ENCODE data around the gene MB21D2.

The MB21D2 gene

DNA sequence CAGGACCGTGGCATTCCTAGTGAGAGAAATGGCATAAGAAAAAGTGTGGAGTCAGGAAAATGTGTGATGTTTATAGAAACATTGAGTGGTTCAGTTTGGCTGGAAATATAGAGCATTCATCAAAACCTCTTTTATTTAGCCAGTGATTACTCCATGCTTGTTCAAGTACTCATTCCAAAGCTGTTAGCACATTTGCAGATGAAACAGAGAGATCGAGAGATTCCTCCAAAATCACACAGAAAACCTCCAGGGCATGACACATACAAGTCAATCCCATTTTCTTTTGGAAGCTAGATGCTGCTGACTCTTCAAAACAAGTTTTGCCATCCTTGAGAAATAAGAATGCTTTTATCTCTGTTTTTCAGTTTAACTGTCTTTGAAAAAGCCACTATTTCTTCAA lies 11.5 kb upstream of the MB21D2 start:
- no peak overlapping the region for H3K23ac ChIP-seq (ENCODE audit: low read length)
- no peaks in the 10 kb centered on the region for H3K79me2 ChIP-seq (ENCODE audit: control insufficient read depth, insufficient read depth, low read length, poor library complexity)
- H2BK12ac ChIP-seq (ENCODE audit: low read length), result no peak overlapping the region
- no peaks in the 10 kb centered on the region for H3K36me3 ChIP-seq (ENCODE audit: control insufficient read depth in 1 of 2, insufficient read depth in 2 of 2, low read length in 2 of 2)
- no peaks in the 10 kb centered on the region for H3K79me1 ChIP-seq (ENCODE audit: low read length)
- H2BK120ac ChIP-seq (ENCODE audit: insufficient read depth, low read length, poor library complexity), result no peak overlapping the region
- H3K4ac ChIP-seq (ENCODE audit: low read depth, low read length), result no peak overlapping the region
- H4K8ac ChIP-seq (ENCODE audit: low read depth, low read length), result no peak overlapping the region
- no peaks in the 10 kb centered on the region for H3K9me3 ChIP-seq (ENCODE audit: insufficient read depth, low read depth, low read length)
- H3K27me3 ChIP-seq (ENCODE audit: insufficient read depth, low read length), result no peaks in the 10 kb centered on the region
- H4K91ac ChIP-seq (ENCODE audit: low read depth, low read length), result no peak overlapping the region
- H3K9ac ChIP-seq (ENCODE audit: low read length), result no peak overlapping the region
- no peak overlapping the region for H2AK5ac ChIP-seq (ENCODE audit: low read length)
- H2BK5ac ChIP-seq (ENCODE audit: low read depth, low read length, poor library complexity), result no peak overlapping the region
- H3K4me2 ChIP-seq (ENCODE audit: low read length), result no peak overlapping the region
- no peak overlapping the region for H2AFZ ChIP-seq (ENCODE audit: insufficient read depth, low read length, poor library complexity)
- no peak overlapping the region for H3K4me3 ChIP-seq (ENCODE audit: low read depth, low read length)
- no peak overlapping the region for H3K14ac ChIP-seq (ENCODE audit: low read length)
- no CpG with 5 or more reads among the region's 2 CpGs for WGBS (ENCODE audit: extremely low coverage, insufficient coverage, insufficient read length)
- peak; percentile 56 to 62 for DNase-seq
- H3K27ac ChIP-seq (ENCODE audit: low read depth, low read length), result no peak overlapping the region
- no peak overlapping the region for H3K18ac ChIP-seq (ENCODE audit: low read length)
- no peaks in the 10 kb centered on the region for H3K4me1 ChIP-seq (ENCODE audit: control insufficient read depth in 1 of 2, insufficient read depth in 2 of 2, low read length in 2 of 2)
- H4K12ac ChIP-seq (ENCODE audit: low read depth, low read length), result no peak overlapping the region

DNA sequence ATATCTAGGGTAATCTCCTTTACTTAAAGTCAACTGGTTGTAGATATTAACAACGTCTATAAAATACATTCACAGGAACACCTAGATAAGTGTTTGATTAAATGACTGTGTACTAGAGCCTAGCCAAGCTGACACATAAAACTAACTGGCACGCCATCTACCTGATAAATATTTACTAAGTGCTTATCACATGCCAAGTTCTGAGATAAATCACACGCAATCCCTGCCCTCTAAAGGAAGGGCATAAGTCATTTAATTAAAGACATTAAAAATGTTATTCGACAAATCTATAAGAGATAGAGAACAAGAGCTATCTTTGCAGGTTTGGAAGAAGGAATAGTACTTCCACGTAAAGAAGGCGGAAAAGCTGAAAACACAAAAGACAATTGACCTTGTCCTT lies 11.1 kb upstream of the MB21D2 start:
- Histone ChIP-seq H2BK12ac (ENCODE audit: low read length) (no peak overlapping the region), H2AK5ac (ENCODE audit: low read length) (no peak overlapping the region), H4K91ac (ENCODE audit: low read depth, low read length) (no peak overlapping the region), H3K27me3 (ENCODE audit: insufficient read depth, low read length) (no peaks in the 10 kb centered on the region), H3K4ac (ENCODE audit: low read depth, low read length) (no peak overlapping the region), H2BK5ac (ENCODE audit: low read depth, low read length, poor library complexity) (no peak overlapping the region), H3K4me2 (ENCODE audit: low read length) (no peak overlapping the region), H2BK120ac (ENCODE audit: insufficient read depth, low read length, poor library complexity) (no peak overlapping the region), H4K12ac (ENCODE audit: low read depth, low read length) (no peak overlapping the region), H3K79me1 (ENCODE audit: low read length) (no peaks in the 10 kb centered on the region), H2AFZ (ENCODE audit: insufficient read depth, low read length, poor library complexity) (no peak overlapping the region), H3K9me3 (ENCODE audit: insufficient read depth, low read depth, low read length) (no peaks in the 10 kb centered on the region), H3K27ac (ENCODE audit: low read depth, low read length) (no peak overlapping the region), H3K36me3 (ENCODE audit: control insufficient read depth in 1 of 2, insufficient read depth in 2 of 2, low read length in 2 of 2) (no peaks in the 10 kb centered on the region), H3K4me1 (ENCODE audit: control insufficient read depth in 1 of 2, insufficient read depth in 2 of 2, low read length in 2 of 2) (no peaks in the 10 kb centered on the region), H3K14ac (ENCODE audit: low read length) (no peak overlapping the region), H3K18ac (ENCODE audit: low read length) (no peak overlapping the region), H3K79me2 (ENCODE audit: control insufficient read depth, insufficient read depth, low read length, poor library complexity) (no peaks in the 10 kb centered on the region), H4K8ac (ENCODE audit: low read depth, low read length) (no peak overlapping the region), H3K4me3 (ENCODE audit: low read depth, low read length) (no peak overlapping the region), H3K23ac (ENCODE audit: low read length) (no peak overlapping the region), H3K9ac (ENCODE audit: low read length) (no peak overlapping the region)
- WGBS (ENCODE audit: extremely low coverage, insufficient coverage, insufficient read length), result no CpG with 5 or more reads among the region's 6 CpGs
- DNase-seq, result no peak

DNA sequence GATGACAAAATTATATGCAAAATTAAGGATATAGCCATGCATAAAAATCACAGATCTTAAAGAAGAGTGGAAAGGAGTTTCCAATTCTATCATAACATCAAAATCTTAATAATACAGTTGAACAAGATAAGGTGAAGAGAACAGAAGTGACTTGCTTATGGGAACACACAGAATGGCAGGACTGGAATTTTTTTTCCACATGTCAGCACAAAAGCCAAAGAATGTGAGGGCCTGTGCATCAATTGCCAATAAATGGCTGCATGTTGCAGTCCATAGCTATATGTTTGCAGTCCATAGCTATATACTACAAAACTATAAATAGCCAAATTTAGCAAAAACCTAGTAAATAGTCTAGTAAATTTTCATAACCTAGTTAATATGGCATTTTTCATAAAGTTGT lies 10.4 kb upstream of the MB21D2 start:
- no peak overlapping the region for H4K12ac ChIP-seq (ENCODE audit: low read depth, low read length)
- no peak overlapping the region for H3K4me3 ChIP-seq (ENCODE audit: low read depth, low read length)
- H3K14ac ChIP-seq (ENCODE audit: low read length), result no peak overlapping the region
- H3K9ac ChIP-seq (ENCODE audit: low read length), result no peak overlapping the region
- H3K27me3 ChIP-seq (ENCODE audit: insufficient read depth, low read length), result no peaks in the 10 kb centered on the region
- H3K79me2 ChIP-seq (ENCODE audit: control insufficient read depth, insufficient read depth, low read length, poor library complexity), result no peaks in the 10 kb centered on the region
- H3K18ac ChIP-seq (ENCODE audit: low read length), result no peak overlapping the region
- H4K8ac ChIP-seq (ENCODE audit: low read depth, low read length), result no peak overlapping the region
- H3K4ac ChIP-seq (ENCODE audit: low read depth, low read length), result no peak overlapping the region
- H2BK120ac ChIP-seq (ENCODE audit: insufficient read depth, low read length, poor library complexity), result no peak overlapping the region
- no peaks in the 10 kb centered on the region for H3K9me3 ChIP-seq (ENCODE audit: insufficient read depth, low read depth, low read length)
- no peak overlapping the region for H2AFZ ChIP-seq (ENCODE audit: insufficient read depth, low read length, poor library complexity)
- H3K4me1 ChIP-seq (ENCODE audit: control insufficient read depth in 1 of 2, insufficient read depth in 2 of 2, low read length in 2 of 2), result no peaks in the 10 kb centered on the region
- H4K91ac ChIP-seq (ENCODE audit: low read depth, low read length), result no peak overlapping the region
- no peak overlapping the region for H3K23ac ChIP-seq (ENCODE audit: low read length)
- H3K27ac ChIP-seq (ENCODE audit: low read depth, low read length), result no peak overlapping the region
- no peaks in the 10 kb centered on the region for H3K79me1 ChIP-seq (ENCODE audit: low read length)
- no peak overlapping the region for H2BK12ac ChIP-seq (ENCODE audit: low read length)
- no peaks in the 10 kb centered on the region for H3K36me3 ChIP-seq (ENCODE audit: control insufficient read depth in 1 of 2, insufficient read depth in 2 of 2, low read length in 2 of 2)
- H3K4me2 ChIP-seq (ENCODE audit: low read length), result no peak overlapping the region
- H2BK5ac ChIP-seq (ENCODE audit: low read depth, low read length, poor library complexity), result no peak overlapping the region
- DNase-seq, result no peak
- no peak overlapping the region for H2AK5ac ChIP-seq (ENCODE audit: low read length)

DNA sequence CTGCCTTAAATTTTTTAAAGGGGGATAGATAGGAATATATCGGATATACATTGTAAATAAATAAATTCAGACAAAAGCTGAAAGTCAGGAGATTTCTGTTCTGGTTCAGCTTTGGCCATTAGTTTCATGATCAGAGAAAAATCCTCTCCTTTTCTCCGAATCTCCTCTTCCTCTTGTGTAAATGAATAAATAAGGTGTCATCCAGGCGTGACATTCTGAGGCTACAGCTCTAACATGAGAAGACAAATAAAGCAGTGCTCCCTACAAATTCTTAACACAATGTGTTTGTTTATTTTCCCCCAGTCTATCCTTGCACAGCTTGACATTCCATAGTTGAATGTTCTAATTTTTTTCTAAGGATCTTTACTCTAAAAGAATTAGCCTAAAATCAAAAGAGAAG lies 9.4 kb upstream of the MB21D2 start:
- no peaks in the 10 kb centered on the region for H3K79me1 ChIP-seq (ENCODE audit: low read length)
- no CpG with 5 or more reads among the region's 3 CpGs for WGBS (ENCODE audit: extremely low coverage, insufficient coverage, insufficient read length)
- no peak overlapping the region for H4K8ac ChIP-seq (ENCODE audit: low read depth, low read length)
- no peaks in the 10 kb centered on the region for H3K9me3 ChIP-seq (ENCODE audit: insufficient read depth, low read depth, low read length)
- no peak for DNase-seq
- no peaks in the 10 kb centered on the region for H3K36me3 ChIP-seq (ENCODE audit: control insufficient read depth in 1 of 2, insufficient read depth in 2 of 2, low read length in 2 of 2)
- H3K9ac ChIP-seq (ENCODE audit: low read length), result no peak overlapping the region
- H3K4me2 ChIP-seq (ENCODE audit: low read length), result no peak overlapping the region
- H3K79me2 ChIP-seq (ENCODE audit: control insufficient read depth, insufficient read depth, low read length, poor library complexity), result no peaks in the 10 kb centered on the region
- no peaks in the 10 kb centered on the region for H3K27me3 ChIP-seq (ENCODE audit: insufficient read depth, low read length)
- H2BK5ac ChIP-seq (ENCODE audit: low read depth, low read length, poor library complexity), result no peak overlapping the region
- H3K4me3 ChIP-seq (ENCODE audit: low read depth, low read length), result no peak overlapping the region
- no peaks in the 10 kb centered on the region for H3K4me1 ChIP-seq (ENCODE audit: control insufficient read depth in 1 of 2, insufficient read depth in 2 of 2, low read length in 2 of 2)
- no peak overlapping the region for H2AK5ac ChIP-seq (ENCODE audit: low read length)
- no peak overlapping the region for H2BK12ac ChIP-seq (ENCODE audit: low read length)
- no peak overlapping the region for H3K14ac ChIP-seq (ENCODE audit: low read length)
- H3K23ac ChIP-seq (ENCODE audit: low read length), result no peak overlapping the region
- H4K91ac ChIP-seq (ENCODE audit: low read depth, low read length), result no peak overlapping the region
- no peak overlapping the region for H3K27ac ChIP-seq (ENCODE audit: low read depth, low read length)
- no peak overlapping the region for H3K18ac ChIP-seq (ENCODE audit: low read length)
- no peak overlapping the region for H2AFZ ChIP-seq (ENCODE audit: insufficient read depth, low read length, poor library complexity)
- H3K4ac ChIP-seq (ENCODE audit: low read depth, low read length), result no peak overlapping the region
- no peak overlapping the region for H2BK120ac ChIP-seq (ENCODE audit: insufficient read depth, low read length, poor library complexity)
- H4K12ac ChIP-seq (ENCODE audit: low read depth, low read length), result no peak overlapping the region

DNA sequence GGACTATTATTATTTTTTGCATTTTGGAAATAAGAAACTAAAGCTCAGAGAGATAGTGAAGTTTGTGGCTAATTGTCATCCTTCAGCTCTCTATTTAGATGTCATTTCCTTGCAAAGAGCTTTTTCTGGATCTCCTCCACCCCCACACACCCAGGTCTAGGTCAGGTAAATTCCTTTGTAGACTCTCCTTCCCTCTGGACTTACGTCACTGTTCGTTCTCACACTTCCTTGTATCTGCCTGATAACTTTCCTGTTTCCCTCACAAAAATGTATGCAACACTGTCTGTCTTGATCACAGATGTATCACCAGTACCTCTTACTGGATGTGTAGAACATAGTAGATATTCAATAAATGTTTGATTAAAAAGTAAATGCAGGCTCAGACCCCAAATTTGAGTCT lies 6.1 kb upstream of the MB21D2 start:
- H2BK12ac ChIP-seq (ENCODE audit: low read length), result no peak overlapping the region
- no peak overlapping the region for H2BK5ac ChIP-seq (ENCODE audit: low read depth, low read length, poor library complexity)
- H3K18ac ChIP-seq (ENCODE audit: low read length), result no peak overlapping the region
- H4K12ac ChIP-seq (ENCODE audit: low read depth, low read length), result no peak overlapping the region
- H4K8ac ChIP-seq (ENCODE audit: low read depth, low read length), result no peak overlapping the region
- H3K23ac ChIP-seq (ENCODE audit: low read length), result no peak overlapping the region
- H3K27ac ChIP-seq (ENCODE audit: low read depth, low read length), result no peak overlapping the region
- H3K27me3 ChIP-seq (ENCODE audit: insufficient read depth, low read length), result no peaks in the 10 kb centered on the region
- H3K9ac ChIP-seq (ENCODE audit: low read length), result no peak overlapping the region
- H2AK5ac ChIP-seq (ENCODE audit: low read length), result no peak overlapping the region
- no peak overlapping the region for H3K4ac ChIP-seq (ENCODE audit: low read depth, low read length)
- no peaks in the 10 kb centered on the region for H3K79me1 ChIP-seq (ENCODE audit: low read length)
- no peaks in the 10 kb centered on the region for H3K9me3 ChIP-seq (ENCODE audit: insufficient read depth, low read depth, low read length)
- H3K36me3 ChIP-seq (ENCODE audit: control insufficient read depth in 1 of 2, insufficient read depth in 2 of 2, low read length in 2 of 2), result no peaks in the 10 kb centered on the region
- no peak overlapping the region for H3K4me3 ChIP-seq (ENCODE audit: low read depth, low read length)
- H3K4me1 ChIP-seq (ENCODE audit: control insufficient read depth in 1 of 2, insufficient read depth in 2 of 2, low read length in 2 of 2), result no peaks in the 10 kb centered on the region
- no CpG with 5 or more reads among the region's 2 CpGs for WGBS (ENCODE audit: extremely low coverage, insufficient coverage, insufficient read length)
- no peak overlapping the region for H3K4me2 ChIP-seq (ENCODE audit: low read length)
- no peak overlapping the region for H2AFZ ChIP-seq (ENCODE audit: insufficient read depth, low read length, poor library complexity)
- H3K14ac ChIP-seq (ENCODE audit: low read length), result no peak overlapping the region
- no peak for DNase-seq
- H4K91ac ChIP-seq (ENCODE audit: low read depth, low read length), result no peak overlapping the region
- H2BK120ac ChIP-seq (ENCODE audit: insufficient read depth, low read length, poor library complexity), result no peak overlapping the region
- no peaks in the 10 kb centered on the region for H3K79me2 ChIP-seq (ENCODE audit: control insufficient read depth, insufficient read depth, low read length, poor library complexity)
